Measurements from ENCODE around the gene KCMF1.

KCMF1 gene

DNA sequence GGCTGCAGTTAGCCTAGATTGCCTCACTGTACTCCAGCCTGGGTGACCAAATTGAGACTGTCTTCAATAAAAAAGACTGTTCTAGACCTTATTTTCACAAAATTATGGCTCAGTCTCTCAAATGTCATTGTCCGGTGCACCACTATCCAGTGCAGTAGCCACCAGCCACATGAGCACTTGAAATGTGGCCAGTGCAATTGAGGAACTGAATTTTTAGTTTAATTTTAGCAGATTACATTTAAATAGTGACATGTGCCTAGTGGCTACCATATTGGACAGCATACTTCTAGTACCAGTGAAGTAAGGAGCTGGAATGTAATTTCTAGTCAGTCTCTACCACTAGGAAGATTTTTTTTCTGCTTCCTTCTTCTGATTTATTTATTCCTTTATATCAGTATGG, 39.4 kb downstream of the KCMF1 start:
- TF ChIP-seq ZNF221 (tag by site-specific recombination; IDR thresholded peaks at IDR 0.05; ENCODE audit: borderline replicate concordance): no peak
- TF ChIP-seq, protein P1, sequence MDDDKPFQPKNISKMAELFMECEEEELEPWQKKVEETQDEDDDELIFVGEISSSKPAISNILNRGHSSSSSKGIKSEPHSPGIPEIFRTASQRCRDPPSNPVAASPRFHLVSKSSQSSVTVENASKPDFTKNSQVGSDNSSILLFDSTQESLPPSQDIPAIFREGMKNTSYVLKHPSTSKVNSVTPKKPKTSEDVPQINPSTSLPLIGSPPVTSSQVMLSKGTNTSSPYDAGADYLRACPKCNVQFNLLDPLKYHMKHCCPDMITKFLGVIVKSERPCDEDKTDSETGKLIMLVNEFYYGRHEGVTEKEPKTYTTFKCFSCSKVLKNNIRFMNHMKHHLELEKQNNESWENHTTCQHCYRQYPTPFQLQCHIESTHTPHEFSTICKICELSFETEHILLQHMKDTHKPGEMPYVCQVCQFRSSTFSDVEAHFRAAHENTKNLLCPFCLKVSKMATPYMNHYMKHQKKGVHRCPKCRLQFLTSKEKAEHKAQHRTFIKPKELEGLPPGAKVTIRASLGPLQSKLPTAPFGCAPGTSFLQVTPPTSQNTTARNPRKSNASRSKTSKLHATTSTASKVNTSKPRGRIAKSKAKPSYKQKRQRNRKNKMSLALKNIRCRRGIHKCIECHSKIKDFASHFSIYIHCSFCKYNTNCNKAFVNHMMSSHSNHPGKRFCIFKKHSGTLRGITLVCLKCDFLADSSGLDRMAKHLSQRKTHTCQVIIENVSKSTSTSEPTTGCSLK (tag by site-specific recombination; IDR thresholded peaks at IDR 0.05): no peak
- no peak for TF ChIP-seq ZNF48 (tag by site-specific recombination; IDR thresholded peaks at IDR 0.05)
- TF ChIP-seq ZNF433 (tag by site-specific recombination; IDR thresholded peaks at IDR 0.05; ENCODE audit: low read depth): no peak
- TF ChIP-seq PRDM1 (tag by site-specific recombination; IDR thresholded peaks at IDR 0.05): no peak
- TF ChIP-seq ZNF146 (tag by site-specific recombination; IDR thresholded peaks at IDR 0.05): no peak
- TF ChIP-seq ZNF175 (tag by site-specific recombination; IDR thresholded peaks at IDR 0.05): no peak
- no peak for TF ChIP-seq ZNF510 (tag by site-specific recombination; IDR thresholded peaks at IDR 0.05; ENCODE audit: insufficient replicate concordance)
- no peak for TF ChIP-seq BCL6B (tag by site-specific recombination; IDR thresholded peaks at IDR 0.05)
- TF ChIP-seq, protein P2, sequence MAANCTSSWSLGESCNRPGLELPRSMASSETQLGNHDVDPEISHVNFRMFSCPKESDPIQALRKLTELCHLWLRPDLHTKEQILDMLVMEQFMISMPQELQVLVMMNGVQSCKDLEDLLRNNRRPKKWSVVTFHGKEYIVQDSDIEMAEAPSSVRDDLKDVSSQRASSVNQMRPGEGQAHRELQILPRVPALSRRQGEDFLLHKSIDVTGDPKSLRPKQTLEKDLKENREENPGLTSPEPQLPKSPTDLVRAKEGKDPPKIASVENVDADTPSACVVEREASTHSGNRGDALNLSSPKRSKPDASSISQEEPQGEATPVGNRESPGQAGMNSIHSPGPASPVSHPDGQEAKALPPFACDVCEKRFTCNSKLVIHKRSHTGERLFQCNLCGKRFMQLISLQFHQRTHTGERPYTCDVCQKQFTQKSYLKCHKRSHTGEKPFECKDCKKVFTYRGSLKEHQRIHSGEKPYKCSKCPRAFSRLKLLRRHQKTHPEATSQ (tag by site-specific recombination; IDR thresholded peaks at IDR 0.05): no peak
- TF ChIP-seq ZNF302 (tag by site-specific recombination; IDR thresholded peaks at IDR 0.05; ENCODE audit: low read depth): no peak
- no peak for TF ChIP-seq ZNF2 (tag by site-specific recombination; IDR thresholded peaks at IDR 0.05)
- TF ChIP-seq ZBTB20 (tag by site-specific recombination; IDR thresholded peaks at IDR 0.05): no peak
- no peak for TF ChIP-seq ZNF335 (tag by site-specific recombination; conservative IDR thresholded peaks at IDR 0.05)
- no peak for TF ChIP-seq ZNF561 (tag by site-specific recombination; IDR thresholded peaks at IDR 0.05; ENCODE audit: borderline replicate concordance)
- TF ChIP-seq KLF1 (tag by site-specific recombination; IDR thresholded peaks at IDR 0.05): no peak
- TF ChIP-seq OSR2 (tag by site-specific recombination; IDR thresholded peaks at IDR 0.05): no peak
- TF ChIP-seq ZSCAN23 (tag by site-specific recombination; IDR thresholded peaks at IDR 0.05): no peak
- Histone ChIP-seq H3K4me3 (ENCODE audit: low read depth, low read length) (no peak overlapping the region), H3K36me3 (ENCODE audit: control insufficient read depth in 2 of 2, insufficient read depth in 1 of 2, low read length in 2 of 2) (peaks cover 8 to 14% of the 10 kb centered on the region in 2 experiments; a peak in 2 of 3 replicates), H3K9me3 (ENCODE audit: control insufficient read depth, insufficient read depth, low read depth, low read length) (no peaks in the 10 kb centered on the region), H3K27ac (ENCODE audit: extremely low read depth, low read depth, low read length) (no peak overlapping the region), H3K4me1 (ENCODE audit: control insufficient read depth, insufficient read depth, low read length) (peaks cover 5% of the 10 kb centered on the region)
- ChIA-PET CTCF (interaction anchor here (0.6 to 1.2 kb wide), 3 partner anchors 19 to 278 kb away, joined by 3 read pairs; no protein-coding TSS in a partner anchor), POLR2A (interaction anchor here (0.6 kb wide), 1 partner anchor 8 kb away, joined by 6 read pairs; no protein-coding TSS in a partner anchor)

GRCh38 chr2:85011098-85011497, 40.1 kb downstream of the KCMF1 start:
- peaks cover 10% of the 10 kb centered on the region for H3K4me1 ChIP-seq (ENCODE audit: control insufficient read depth, insufficient read depth, low read length)
- no peak overlapping the region for H3K4me3 ChIP-seq (ENCODE audit: low read depth, low read length)
- CTCF ChIA-PET: interaction anchor here (0.6 to 1.4 kb wide), 3 partner anchors 36 to 278 kb away, joined by 3 to 4 read pairs (median 3); no protein-coding TSS in a partner anchor
- H3K9me3 ChIP-seq (ENCODE audit: control insufficient read depth, insufficient read depth, low read depth, low read length): no peaks in the 10 kb centered on the region
- H3K27ac ChIP-seq (ENCODE audit: extremely low read depth, low read depth, low read length): no peak overlapping the region
- POLR2A ChIA-PET: interaction anchor here (0.6 kb wide), 2 partner anchors 9 to 16 kb away, joined by 6 to 13 read pairs; no protein-coding TSS in a partner anchor
- TF ChIP-seq ZNF239 (tag by site-specific recombination; IDR thresholded peaks at IDR 0.05): no peak
- H3K36me3 ChIP-seq (ENCODE audit: control insufficient read depth in 2 of 2, insufficient read depth in 1 of 2, low read length in 2 of 2): peaks cover 6 to 14% of the 10 kb centered on the region in 2 experiments; a peak in 2 of 3 replicates
